ENCODE measurements around the gene OTOGL.

DNA sequence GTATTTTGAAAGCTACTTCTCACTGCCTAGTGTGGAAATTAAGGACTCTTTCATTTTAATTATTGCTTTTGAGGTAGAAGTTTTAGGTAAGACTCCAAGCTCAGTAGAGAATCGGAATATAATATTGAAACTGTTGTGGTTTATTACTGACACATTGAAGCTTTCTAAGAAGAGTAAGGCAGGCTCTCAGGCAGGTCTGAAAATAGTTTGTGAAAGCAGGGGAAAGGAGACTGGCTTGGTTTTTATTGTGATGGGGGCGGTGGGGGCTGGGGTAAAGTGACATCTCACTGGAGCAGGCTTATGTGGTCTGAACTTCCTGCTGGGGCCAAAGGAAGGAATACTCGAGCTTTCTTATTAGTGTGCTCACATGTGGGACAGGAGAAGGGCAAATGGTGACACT is 79.5 kb downstream of the OTOGL start:
- TF ChIP-seq, protein P1, sequence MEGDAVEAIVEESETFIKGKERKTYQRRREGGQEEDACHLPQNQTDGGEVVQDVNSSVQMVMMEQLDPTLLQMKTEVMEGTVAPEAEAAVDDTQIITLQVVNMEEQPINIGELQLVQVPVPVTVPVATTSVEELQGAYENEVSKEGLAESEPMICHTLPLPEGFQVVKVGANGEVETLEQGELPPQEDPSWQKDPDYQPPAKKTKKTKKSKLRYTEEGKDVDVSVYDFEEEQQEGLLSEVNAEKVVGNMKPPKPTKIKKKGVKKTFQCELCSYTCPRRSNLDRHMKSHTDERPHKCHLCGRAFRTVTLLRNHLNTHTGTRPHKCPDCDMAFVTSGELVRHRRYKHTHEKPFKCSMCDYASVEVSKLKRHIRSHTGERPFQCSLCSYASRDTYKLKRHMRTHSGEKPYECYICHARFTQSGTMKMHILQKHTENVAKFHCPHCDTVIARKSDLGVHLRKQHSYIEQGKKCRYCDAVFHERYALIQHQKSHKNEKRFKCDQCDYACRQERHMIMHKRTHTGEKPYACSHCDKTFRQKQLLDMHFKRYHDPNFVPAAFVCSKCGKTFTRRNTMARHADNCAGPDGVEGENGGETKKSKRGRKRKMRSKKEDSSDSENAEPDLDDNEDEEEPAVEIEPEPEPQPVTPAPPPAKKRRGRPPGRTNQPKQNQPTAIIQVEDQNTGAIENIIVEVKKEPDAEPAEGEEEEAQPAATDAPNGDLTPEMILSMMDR (IDR thresholded peaks at IDR 0.05; ENCODE audit: low read depth, low read length, poor library complexity, severe bottlenecking), result no peak
- no peak for TF ChIP-seq EZH2phosphoT487 (IDR thresholded peaks at IDR 0.05; ENCODE audit: borderline replicate concordance, low read length)
